HCT116 (cell line): ENCODE measurements around the gene PBLD.

Experiments
- CEBPB ChIP-seq: IDR thresholded peaks from 2 replicates; pipeline ENCODE4 v1.6.1; 2012; ENCODE audit warnings: low read depth
- CTCF ChIP-seq, 3 experiments: fragments of 200-600 bp in 1 of 3; sonication (generic) in 1 of 3; IDR thresholded peaks in 2 of 3; conservative IDR thresholded peaks in 1 of 3; 2 replicates each; pipeline ENCODE4 v1.5.1; 2012 to 2017; ENCODE audit warnings: low read depth in 2 of 3, low read length in 2 of 3, antibody characterized with exemption in 1 of 3, borderline replicate concordance in 1 of 3, control low read depth in 1 of 3, mild to moderate bottlenecking in 1 of 3, mixed read lengths in 1 of 3, mixed run types in 1 of 3, moderate library complexity in 1 of 3; ENCODE audit not compliant: insufficient read depth in 1 of 3
- EZH2 ChIP-seq: fragments of 200-600 bp; sonication (generic); IDR thresholded peaks from 2 replicates; pipeline ENCODE4 v1.6.1; 2017; ENCODE audit warnings: antibody characterized with exemption, mixed run types
- POLR2A ChIP-seq: IDR thresholded peaks from 2 replicates; pipeline ENCODE4 v1.7.0; 2011; ENCODE audit warnings: borderline replicate concordance; ENCODE audit not compliant: insufficient read depth, insufficient read length; ENCODE audit errors: extremely low read depth
- POLR2AphosphoS5 ChIP-seq: IDR thresholded peaks from 2 replicates; pipeline ENCODE4 v1.6.1; 2011; ENCODE audit warnings: mild to moderate bottlenecking, low read depth, low read length, moderate library complexity
- RAD21 ChIP-seq: IDR thresholded peaks from 2 replicates; pipeline ENCODE4 v1.6.1; 2012; ENCODE audit warnings: low read depth, mild to moderate bottlenecking
- SIN3A ChIP-seq: IDR thresholded peaks from 2 replicates; pipeline ENCODE4 v1.6.1; 2012; ENCODE audit warnings: low read depth
- YY1 ChIP-seq: IDR thresholded peaks from 2 replicates; pipeline ENCODE4 v1.6.1; 2011; ENCODE audit warnings: low read length, low read depth, moderate library complexity, mild to moderate bottlenecking; ENCODE audit not compliant: insufficient replicate concordance; ENCODE audit errors: extremely low read depth
- TF ChIP-seq, protein P1 (sequence below): IDR thresholded peaks from 2 replicates; pipeline ENCODE4 v1.6.1; 2011; ENCODE audit warnings: mild to moderate bottlenecking, low read length, moderate library complexity; ENCODE audit not compliant: insufficient replicate concordance; ENCODE audit errors: extremely low read depth

- TF ChIP-seq CEBPB, result no peak
- TF ChIP-seq POLR2AphosphoS5, result no peak
- TF ChIP-seq YY1, result no peak
- no peak for TF ChIP-seq POLR2A
- no peak for TF ChIP-seq CTCF (IDR thresholded peaks at IDR 0.05 in 2 of 3, conservative IDR thresholded peaks at IDR 0.05 in 1 of 3; ENCODE audit: borderline replicate concordance in 1 of 3, insufficient read depth in 1 of 3, low read depth in 2 of 3, low read length in 2 of 3)
- TF ChIP-seq, protein P1, sequence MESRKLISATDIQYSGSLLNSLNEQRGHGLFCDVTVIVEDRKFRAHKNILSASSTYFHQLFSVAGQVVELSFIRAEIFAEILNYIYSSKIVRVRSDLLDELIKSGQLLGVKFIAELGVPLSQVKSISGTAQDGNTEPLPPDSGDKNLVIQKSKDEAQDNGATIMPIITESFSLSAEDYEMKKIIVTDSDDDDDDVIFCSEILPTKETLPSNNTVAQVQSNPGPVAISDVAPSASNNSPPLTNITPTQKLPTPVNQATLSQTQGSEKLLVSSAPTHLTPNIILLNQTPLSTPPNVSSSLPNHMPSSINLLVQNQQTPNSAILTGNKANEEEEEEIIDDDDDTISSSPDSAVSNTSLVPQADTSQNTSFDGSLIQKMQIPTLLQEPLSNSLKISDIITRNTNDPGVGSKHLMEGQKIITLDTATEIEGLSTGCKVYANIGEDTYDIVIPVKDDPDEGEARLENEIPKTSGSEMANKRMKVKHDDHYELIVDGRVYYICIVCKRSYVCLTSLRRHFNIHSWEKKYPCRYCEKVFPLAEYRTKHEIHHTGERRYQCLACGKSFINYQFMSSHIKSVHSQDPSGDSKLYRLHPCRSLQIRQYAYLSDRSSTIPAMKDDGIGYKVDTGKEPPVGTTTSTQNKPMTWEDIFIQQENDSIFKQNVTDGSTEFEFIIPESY, result no peak
- TF ChIP-seq EZH2, result no peak
- TF ChIP-seq SIN3A, result no peak
- no peak for TF ChIP-seq RAD21
Observed at GRCh38 chr10:68334672-68335467, 2.1 kb upstream of the PBLD start.
